GM19452 (cell line): Measurements from ENCODE around the gene FZD8.

Experiments used
- ATAC-seq: cut with Tn5 transposase; IDR thresholded peaks from one replicate; pipeline ENCODE4 v1.9.1; 2021; ENCODE audit not compliant: unreplicated experiment

The FZD8 gene

DNA sequence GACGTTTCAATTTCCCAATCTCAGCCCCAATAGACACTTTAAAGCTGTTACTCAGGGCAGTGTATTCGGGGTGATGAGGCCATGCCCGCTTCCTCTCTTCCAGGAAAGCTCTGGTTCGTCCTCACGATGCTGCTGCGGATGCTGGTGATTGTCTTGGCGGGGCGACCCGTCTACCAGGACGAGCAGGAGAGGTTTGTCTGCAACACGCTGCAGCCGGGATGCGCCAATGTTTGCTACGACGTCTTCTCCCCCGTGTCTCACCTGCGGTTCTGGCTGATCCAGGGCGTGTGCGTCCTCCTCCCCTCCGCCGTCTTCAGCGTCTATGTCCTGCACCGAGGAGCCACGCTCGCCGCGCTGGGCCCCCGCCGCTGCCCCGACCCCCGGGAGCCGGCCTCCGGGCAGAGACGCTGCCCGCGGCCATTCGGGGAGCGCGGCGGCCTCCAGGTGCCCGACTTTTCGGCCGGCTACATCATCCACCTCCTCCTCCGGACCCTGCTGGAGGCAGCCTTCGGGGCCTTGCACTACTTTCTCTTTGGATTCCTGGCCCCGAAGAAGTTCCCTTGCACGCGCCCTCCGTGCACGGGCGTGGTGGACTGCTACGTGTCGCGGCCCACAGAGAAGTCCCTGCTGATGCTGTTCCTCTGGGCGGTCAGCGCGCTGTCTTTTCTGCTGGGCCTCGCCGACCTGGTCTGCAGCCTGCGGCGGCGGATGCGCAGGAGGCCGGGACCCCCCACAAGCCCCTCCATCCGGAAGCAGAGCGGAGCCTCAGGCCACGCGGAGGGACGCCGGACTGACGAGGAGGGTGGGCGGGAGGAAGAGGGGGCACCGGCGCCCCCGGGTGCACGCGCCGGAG lies 34.4 kb downstream of the FZD8 start:
- ATAC-seq = no peak

DNA sequence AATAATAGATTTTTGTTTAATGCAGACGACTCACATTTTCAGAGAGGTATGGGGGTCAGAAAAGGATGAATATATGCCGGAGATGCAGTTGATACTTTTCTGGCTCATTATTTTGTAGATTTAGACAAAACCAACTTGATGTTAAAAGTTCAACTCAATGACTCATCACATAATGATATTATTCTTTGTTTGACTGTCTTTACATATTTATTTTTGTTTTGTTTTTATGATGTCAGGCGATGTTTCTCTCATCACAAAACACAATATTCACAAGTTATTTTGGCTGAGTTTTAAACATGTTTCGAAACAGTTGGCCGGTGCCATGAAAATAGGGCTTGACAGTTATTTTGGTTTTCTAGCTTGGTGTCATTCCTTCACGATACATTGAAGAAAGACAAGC lies 35.7 kb downstream of the FZD8 start:
- ATAC-seq = no peak

DNA sequence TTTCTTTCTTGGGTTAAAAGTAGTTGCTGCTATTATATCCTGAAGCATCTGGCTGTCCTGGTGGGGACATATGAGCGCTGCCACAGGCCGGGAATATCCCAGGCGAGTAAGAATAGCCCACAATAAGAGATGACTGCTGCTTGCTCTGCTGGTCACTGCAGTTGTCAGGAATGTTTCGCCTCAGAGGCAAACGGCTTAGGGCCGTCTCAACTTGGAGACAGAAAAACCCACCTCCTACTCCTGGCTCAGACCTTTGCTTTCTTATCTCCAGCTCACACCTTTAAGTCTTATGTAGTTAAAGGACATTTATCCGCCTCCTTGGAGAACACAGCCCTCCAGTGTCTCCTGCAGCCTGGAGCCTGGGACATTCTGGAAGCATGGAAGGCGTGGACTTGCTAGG lies 36.9 kb downstream of the FZD8 start, which contains the start of gene GJD4:
Gene GJD4 (plus strand): TSS at position 151 of the 400 bp plus-strand sequence. CDS start 227 bp downstream, at position 378.
- ATAC-seq = no peak

DNA sequence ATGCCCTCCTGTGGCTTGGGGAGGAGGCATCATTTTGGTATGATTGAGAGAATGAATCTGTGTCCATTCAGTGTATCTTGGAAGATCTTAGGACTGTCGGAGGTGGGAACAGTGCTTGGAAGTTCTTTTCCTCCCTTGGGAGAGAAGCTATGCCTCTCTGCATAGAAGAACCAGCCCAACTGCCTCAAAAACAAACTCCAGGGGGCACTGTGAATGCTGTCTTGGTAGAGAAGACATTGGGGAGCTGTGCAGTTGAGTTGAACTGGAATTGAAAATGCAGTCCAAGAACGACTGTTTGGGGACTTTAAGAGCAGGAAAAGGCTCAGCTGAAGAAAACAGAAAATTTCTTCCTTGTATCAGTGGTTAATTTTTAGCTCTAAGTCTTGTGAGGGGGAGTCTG lies 41.9 kb downstream of the FZD8 start:
- ATAC-seq = no peak

DNA sequence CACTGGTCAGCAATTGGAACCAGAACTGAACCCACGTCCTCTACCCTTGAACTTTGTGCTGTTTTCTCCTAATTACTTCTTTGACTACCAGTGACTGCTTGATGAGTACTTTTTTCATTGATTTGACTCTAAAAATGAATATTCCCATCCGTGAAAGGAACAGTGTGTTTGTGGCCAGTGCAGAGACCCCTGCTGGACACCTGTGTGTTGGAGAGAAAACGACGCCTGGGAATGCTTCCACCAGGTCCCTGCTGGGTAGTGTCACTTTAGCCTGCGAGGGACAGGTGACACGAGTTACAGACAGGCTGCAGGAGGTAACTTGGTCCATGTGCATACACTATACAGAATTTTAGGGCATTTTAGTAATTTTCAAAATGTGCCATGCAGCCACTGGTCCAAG lies 43.7 kb downstream of the FZD8 start:
- no peak for ATAC-seq

DNA sequence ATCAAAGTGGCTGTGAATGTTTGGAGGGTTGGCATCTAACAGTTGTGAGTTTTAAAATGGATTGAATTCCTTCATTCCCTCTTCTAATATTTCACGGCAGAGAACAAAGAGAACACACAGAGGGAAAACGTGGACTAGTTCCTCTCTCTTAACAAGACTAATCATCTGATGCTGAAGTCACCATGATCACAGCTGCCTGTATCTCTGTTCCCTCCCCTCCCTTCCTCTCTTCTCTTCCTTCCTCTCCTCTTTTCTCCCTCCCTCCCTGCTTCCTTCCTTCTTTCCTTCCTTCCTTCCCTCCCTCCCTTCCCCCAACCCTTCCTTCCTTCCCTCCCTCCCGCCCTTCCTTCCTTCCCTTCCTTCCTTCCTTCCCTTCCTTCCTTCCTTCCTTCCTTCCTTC lies 47.0 kb downstream of the FZD8 start:
- ATAC-seq = no peak

DNA sequence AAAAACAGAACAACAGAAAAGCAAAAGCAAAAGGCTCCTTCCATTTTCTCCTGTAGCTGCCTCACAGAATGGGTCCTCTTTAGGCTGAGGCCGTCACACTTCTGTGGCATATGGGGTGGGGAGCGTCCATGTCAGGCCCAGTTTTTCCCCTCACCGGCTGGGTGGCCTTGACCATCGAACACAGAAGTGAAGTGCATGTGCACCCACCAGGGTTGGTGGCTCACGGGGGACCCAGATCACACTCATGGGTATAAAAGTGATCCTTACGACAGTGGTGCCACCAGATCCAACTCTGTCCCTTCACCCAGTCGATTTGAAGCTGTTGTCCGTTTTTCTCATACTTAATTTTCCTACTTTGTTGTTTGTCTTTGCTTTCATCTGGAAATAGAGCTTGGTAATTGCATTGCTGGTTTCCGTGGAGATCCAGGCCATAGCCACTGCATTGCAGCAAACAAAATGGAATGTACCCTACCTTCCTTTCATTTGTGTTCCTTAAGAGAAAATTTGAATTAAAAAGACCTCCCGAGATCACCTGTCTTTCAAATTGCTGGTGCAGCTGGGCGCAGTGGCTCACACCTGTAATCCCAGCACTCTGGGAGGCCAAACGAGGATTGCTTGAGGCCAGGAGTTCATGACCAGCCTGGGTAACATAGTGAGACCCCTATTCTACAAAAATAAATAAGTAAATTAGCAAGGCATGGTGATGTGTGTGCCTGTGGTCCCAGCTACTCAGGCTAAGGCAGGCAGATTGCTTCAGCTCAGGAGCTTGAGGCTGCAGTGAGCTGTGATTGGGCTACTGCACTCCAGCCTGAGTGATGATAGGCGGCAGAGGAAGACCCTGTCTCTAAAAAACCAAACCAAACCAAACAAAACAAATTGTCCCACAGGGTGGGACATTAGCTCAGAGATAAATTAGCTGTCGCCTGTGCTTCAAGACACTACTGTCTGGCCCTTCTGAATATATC lies 47.7 kb downstream of the FZD8 start:
- ATAC-seq = no peak

DNA sequence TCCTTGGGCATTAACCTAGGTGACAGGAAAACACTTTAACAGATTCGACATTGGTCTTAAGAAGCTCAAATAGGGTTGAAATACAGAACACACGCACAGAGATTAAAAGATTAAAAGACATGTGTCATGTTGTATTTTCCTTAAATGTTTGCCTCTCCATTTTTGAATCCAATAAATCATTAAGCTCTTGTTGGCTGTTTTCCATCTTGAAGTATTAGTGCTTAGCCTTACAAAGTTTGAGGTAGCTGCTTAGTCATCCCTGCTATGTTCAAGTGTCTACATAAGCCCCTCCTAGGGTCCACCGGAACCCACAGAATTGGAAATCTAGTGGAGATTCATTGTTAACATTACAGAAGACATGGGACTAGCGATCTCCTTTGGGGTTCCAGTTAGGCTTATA lies 49.7 kb downstream of the FZD8 start:
- ATAC-seq = no peak

DNA sequence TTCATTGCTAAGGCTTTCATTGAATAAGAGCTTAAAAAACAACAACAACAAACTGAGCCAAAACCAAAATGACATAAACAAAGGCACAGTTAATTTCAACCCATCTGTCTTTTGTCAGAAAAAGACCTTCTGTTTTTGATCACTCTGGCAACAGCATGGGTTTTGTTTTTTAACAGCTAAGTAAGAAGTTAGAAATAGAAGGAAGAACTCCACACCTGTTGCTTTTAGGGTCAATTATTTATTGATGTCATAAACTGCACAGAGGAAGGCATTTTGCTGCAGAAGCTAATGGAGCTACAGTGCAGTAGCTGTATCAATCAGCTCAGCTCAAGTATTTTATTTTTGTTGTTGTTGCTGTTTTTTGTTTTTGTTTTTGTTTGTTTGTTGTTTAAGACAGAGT lies 53.3 kb downstream of the FZD8 start:
- no peak for ATAC-seq
